GM10248 (cell line): Measurements from ENCODE around the gene CDON.

Experiments used
- CTCF ChIA-PET: fragments of 300-600 bp; sonication (Branson Sonifier 250); formaldehyde crosslinking; extraction: SDS; loops from one replicate; lab custom pipeline; 2021; ENCODE audit warnings: antibody characterized with exemption; lab: Yijun Ruan, JAX
- POLR2A ChIA-PET: fragments of 350-650 bp; sonication (Branson Sonifier 250); formaldehyde crosslinking; extraction: SDS; loops from one replicate; lab custom pipeline; 2020; ENCODE audit warnings: antibody characterized with exemption; lab: Yijun Ruan, JAX
- DNase-seq: peaks from one replicate; pipeline ENCODE4 v3.0.0; 2012; ENCODE audit errors: extremely low spot score
- TF ChIP-seq, protein P1 (sequence below): IDR thresholded peaks from 2 replicates; pipeline ENCODE4 v1.5.1; 2012; ENCODE audit warnings: mild to moderate bottlenecking, low read depth; ENCODE audit errors: extremely low read depth, missing control alignments, control extremely low read depth

CDON gene

DNA sequence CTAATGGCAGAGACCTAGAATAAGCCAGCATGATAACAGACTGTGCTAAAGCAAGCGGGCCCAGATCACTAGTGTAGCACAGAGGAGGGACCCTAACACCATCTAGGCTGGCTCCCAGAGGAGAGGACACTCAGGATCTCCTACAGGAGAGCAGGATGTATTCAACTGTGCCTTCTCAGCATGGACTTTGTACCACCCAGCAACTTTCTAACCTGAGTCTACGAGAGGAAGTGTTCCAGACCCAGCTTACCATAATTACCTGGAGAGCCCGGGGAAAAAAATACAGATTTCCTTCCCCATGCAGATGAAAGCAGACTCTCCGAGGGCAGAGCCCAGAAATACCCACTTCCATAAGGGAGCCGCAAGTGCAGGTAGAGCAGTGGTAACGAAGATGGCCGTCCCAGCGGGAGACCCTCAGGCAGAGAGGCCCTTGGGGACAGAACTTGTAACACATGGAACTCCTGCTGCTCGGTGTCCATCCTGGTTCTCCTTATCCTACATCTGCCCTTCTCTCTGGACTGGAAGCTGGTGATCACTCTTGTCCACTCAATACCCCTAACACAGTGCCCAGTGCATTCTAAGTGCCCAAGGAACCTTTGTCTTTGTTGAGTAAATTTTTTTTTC lies 138.2 kb downstream of the CDON start:
- ChIA-PET CTCF (interaction anchor here (1.0 to 5.5 kb wide), 7 partner anchors 10 to 556 kb away, joined by 3 to 69 read pairs (median 4); no protein-coding TSS in a partner anchor), POLR2A (no interaction called here)
- TF ChIP-seq, protein P1, sequence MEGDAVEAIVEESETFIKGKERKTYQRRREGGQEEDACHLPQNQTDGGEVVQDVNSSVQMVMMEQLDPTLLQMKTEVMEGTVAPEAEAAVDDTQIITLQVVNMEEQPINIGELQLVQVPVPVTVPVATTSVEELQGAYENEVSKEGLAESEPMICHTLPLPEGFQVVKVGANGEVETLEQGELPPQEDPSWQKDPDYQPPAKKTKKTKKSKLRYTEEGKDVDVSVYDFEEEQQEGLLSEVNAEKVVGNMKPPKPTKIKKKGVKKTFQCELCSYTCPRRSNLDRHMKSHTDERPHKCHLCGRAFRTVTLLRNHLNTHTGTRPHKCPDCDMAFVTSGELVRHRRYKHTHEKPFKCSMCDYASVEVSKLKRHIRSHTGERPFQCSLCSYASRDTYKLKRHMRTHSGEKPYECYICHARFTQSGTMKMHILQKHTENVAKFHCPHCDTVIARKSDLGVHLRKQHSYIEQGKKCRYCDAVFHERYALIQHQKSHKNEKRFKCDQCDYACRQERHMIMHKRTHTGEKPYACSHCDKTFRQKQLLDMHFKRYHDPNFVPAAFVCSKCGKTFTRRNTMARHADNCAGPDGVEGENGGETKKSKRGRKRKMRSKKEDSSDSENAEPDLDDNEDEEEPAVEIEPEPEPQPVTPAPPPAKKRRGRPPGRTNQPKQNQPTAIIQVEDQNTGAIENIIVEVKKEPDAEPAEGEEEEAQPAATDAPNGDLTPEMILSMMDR: no peak
- DNase-seq: no peak

DNA sequence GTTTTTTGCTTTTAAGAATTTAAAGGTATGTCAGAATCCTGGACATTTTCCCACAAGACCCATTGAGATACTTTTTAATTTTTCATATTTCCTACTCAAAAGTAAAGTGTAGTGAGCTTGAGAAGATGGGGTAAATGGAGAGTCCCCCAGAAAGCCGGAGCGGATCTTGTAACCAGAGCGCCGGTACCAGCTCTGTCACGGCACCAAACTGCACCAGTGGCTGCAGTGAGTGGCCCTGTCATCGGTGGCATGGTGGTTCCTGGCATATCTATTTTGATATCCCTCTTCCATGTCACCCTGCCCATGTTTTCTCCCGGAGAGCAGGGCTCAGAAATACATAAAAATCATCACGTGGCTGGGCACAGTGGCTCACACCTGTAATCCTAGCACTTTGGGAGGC lies 139.0 kb downstream of the CDON start:
- ChIA-PET CTCF (interaction anchor here (1.0 to 5.5 kb wide), 12 partner anchors 10 to 557 kb away, joined by 3 to 69 read pairs (median 4); no protein-coding TSS in a partner anchor), POLR2A (no interaction called here)
- DNase-seq: no peak
- TF ChIP-seq, protein P1: no peak

DNA sequence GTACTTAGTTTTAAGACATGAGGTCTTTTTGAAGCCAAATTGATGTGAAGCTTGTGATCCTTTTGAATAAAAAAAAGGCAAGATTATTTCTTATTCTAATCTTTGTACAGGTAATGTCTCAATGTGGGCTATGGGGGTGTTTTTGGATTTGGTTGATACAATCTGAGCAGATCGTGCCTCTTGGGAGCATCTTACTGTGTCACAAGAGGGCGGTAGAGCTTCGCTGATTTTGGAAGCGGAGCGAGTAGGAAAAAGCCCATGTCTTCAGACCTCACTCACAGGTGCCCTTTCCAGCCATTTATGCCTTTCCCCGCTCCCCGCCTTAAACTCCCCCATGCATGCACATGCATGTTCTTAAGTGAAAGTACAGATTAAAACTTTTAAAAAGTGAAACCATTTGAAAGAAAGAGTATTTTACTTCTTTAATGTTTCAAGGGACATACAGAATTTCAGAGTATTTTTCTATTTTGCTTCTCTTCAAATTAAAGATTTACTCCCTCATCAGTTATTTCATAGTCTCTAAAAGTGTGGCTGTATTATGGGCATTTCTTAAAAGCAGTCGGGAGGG lies 139.6 kb downstream of the CDON start:
- peak; percentile 73 for DNase-seq
- ChIA-PET POLR2A (no interaction called here), CTCF (interaction anchor here (1.0 to 5.5 kb wide), 13 partner anchors 9 to 557 kb away, joined by 3 to 69 read pairs (median 4); no protein-coding TSS in a partner anchor)
- TF ChIP-seq, protein P1: peak; percentile 84

DNA sequence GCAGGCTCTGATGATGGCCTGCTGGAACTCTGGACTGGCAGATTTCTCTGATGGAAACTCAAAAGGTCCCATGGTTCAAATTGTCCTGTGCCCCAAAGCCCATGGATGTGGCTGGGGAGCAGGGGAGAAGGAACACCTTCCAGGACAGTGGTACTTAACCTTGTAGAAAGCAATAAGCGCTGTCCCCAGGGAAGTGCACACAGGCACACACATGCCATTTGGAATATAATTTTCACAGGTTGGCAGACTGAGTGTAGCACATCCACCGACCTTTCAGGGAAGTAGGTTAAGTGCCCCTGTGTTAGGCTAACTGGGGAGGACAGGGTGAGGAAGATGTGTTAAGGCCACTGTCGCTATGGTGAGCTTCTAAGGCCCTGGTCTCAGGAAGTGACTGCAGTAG lies 140.5 kb downstream of the CDON start:
- ChIA-PET CTCF (interaction anchor here (1.2 to 5.5 kb wide), 9 partner anchors 10 to 558 kb away, joined by 3 to 69 read pairs (median 5); partner anchors contain the start of gene PUS3), POLR2A (no interaction called here)
- TF ChIP-seq, protein P1: no peak
- no peak for DNase-seq

DNA sequence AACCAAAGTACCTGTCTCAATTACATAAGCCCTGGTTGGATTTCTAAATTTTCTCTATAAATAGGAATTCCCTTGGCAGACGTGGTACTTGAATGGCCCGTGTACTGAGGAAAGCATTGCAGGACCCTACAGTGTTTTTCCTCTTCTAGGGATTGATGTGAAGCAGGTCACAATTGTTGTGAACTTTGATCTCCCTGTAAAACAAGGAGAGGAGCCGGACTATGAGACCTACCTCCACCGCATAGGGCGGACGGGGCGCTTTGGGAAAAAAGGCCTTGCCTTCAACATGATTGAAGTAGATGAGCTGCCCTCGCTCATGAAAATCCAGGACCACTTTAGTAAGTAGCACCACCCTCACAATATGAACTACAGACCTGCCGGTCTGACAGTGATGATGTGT lies 141.6 kb downstream of the CDON start:
- no peak for DNase-seq
- TF ChIP-seq, protein P1: no peak
- POLR2A ChIA-PET: interaction anchor here (0.6 kb wide), 1 partner anchor 366 kb away, joined by 3 read pairs; no protein-coding TSS in a partner anchor
- CTCF ChIA-PET: interaction anchor here (1.2 to 5.5 kb wide), 6 partner anchors 11 to 1069 kb away, joined by 3 to 69 read pairs (median 4); partner anchors contain the start of gene PUS3

DNA sequence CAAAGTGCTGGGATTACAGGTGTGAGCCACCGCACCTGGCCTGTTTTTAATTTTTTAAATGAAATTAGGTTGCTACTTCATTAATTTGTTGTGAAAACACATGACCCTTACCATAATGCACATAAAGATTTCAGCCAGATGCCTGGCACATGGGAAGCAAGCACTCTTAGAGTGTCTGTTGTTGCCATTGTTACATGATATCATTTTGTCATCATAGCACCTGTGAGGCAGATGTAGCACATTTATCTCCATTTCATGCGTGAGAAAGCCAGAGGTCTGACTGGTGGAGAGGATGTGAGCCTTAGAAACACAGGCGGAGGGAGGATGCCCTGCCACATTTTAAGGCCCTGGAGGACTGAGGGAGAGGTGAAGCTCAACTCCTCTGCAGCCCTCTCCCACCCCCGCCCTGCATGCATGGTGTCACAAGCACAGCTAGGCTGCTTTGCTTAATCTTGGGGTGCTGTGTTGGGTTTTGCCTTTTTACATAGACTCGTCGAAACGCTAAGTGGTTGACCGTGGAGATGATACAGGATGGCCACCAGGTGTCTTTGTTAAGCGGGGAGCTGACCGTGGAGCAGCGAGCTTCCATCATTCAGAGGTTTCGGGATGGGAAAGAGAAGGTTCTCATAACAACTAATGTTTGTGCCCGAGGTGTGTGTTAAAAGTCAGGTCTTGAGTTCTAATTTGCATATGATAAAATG lies 144.4 kb downstream of the CDON start:
- ChIA-PET POLR2A (no interaction called here), CTCF (interaction anchor here (1.1 to 1.9 kb wide), 3 partner anchors 21 to 276 kb away, joined by 3 to 8 read pairs (median 3); no protein-coding TSS in a partner anchor)
- TF ChIP-seq, protein P1: no peak
- no peak for DNase-seq
